Measurements from ENCODE around the gene STARD3.

DNA sequence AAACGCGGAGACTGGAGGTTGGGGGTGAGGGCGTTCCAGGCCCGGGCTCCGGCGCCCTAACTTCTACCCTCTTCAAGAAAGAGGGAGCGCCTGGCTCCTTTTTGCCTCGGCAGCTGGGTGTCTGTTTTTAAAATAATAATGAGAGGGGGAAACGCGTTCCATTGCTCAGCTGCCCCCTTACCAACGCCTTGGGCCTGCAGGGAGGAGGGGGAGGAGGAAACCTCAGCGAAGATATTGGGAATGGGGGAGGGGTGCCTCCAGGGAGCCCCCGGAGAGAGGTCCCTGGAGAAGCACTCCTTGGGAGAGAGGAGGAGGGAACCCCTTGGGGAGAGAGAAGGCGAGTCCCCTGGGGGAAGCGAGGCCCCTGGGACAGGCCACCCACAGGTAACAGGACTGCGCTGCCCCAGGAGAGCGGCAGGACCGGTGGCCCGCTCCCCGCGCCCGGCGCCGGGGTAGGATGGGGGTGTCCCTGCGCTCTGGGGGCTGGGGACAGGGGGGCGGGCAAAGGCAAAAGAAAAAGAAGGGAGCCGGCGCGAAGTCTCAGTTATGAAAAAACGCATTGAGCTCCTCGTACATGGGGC, 31.9 kb upstream of the STARD3 start:
- TF ChIP-seq, protein P1, sequence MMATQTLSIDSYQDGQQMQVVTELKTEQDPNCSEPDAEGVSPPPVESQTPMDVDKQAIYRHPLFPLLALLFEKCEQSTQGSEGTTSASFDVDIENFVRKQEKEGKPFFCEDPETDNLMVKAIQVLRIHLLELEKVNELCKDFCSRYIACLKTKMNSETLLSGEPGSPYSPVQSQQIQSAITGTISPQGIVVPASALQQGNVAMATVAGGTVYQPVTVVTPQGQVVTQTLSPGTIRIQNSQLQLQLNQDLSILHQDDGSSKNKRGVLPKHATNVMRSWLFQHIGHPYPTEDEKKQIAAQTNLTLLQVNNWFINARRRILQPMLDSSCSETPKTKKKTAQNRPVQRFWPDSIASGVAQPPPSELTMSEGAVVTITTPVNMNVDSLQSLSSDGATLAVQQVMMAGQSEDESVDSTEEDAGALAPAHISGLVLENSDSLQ (IDR thresholded peaks at IDR 0.05) = no peak
- TF ChIP-seq HDGF (IDR thresholded peaks at IDR 0.05; ENCODE audit: borderline replicate concordance) (no peak), BHLHE40 (IDR thresholded peaks at IDR 0.05; ENCODE audit: borderline replicate concordance) (no peak), ELF4 (IDR thresholded peaks at IDR 0.05) (no peak)

Measured in HEK293T (cell line).